H7 (cell line): ENCODE results near the gene ZBTB11. TPM values are rescaled to one million over a fixed set of nuclear protein-coding genes. Genes with fewer than 3 reads are reported as not detected.
"Not testable (repeated sequence)": the region's sequence is repeated elsewhere in the genome, so short reads cannot be mapped to it uniquely, and the experiment has no call there.

Experiments used
- DNase-seq: peaks from one replicate; pipeline ENCODE4 v3.0.0; 2012
- H3K27me3 ChIP-seq: 2 replicates; pipeline ENCODE4 v1.6.0; 2011; ENCODE audit warnings: mild to moderate bottlenecking, low read length; ENCODE audit not compliant: control insufficient read depth, insufficient read depth
- H3K36me3 ChIP-seq: replicated peaks from 2 replicates; pipeline ENCODE4 v1.5.1; 2011; ENCODE audit warnings: low read length; ENCODE audit not compliant: control insufficient read depth, insufficient read depth
- H3K4me3 ChIP-seq: 2 replicates; pipeline ENCODE4 v1.5.1; 2011; ENCODE audit warnings: low read depth, mild to moderate bottlenecking, control low read depth, low read length, moderate library complexity; ENCODE audit not compliant: insufficient read depth
- total RNA-seq: library from RNA; depleted of rRNA; stranded (reverse); fragments of >200 nt; shearing (Covaris generic); gene quantifications from 2 replicates; pipeline ENCODE4 v1.2.3, GENCODE V29; 2014

Gene ZBTB11
- total RNA-seq, 1 experiment from 2014 or later = 15.3 TPM

- H3K4me3 ChIP-seq = no peak overlapping the region
Observed at GRCh38 chr3:101702726-101703125, 25.8 kb upstream of the ZBTB11 start.

GRCh38 chr3:101701696-101702634 is 25.0 kb upstream of the ZBTB11 start:
- no peak for DNase-seq
- Histone ChIP-seq H3K36me3 (no peaks in the 10 kb centered on the region), H3K27me3 (no peaks in the 10 kb centered on the region), H3K4me3 (no peak overlapping the region)

More at GRCh38 chr3:101702726-101703125, 25.8 kb upstream of the ZBTB11 start:
- DNase-seq = no peak
- Histone ChIP-seq H3K36me3 (no peaks in the 10 kb centered on the region), H3K27me3 (no peaks in the 10 kb centered on the region)

- H3K36me3 ChIP-seq = no peaks in the 10 kb centered on the region
- H3K27me3 ChIP-seq = no peaks in the 10 kb centered on the region
- peak; percentile 21 for DNase-seq
- no peak overlapping the region for H3K4me3 ChIP-seq
Observed at GRCh38 chr3:101695779-101696372, 18.9 kb upstream of the ZBTB11 start.

- H3K36me3 ChIP-seq, DNase-seq, H3K4me3 ChIP-seq, H3K27me3 ChIP-seq: not testable (repeated sequence)
Observed at GRCh38 chr3:101694836-101695235, 17.9 kb upstream of the ZBTB11 start.

- H3K36me3 ChIP-seq, DNase-seq, H3K27me3 ChIP-seq, H3K4me3 ChIP-seq: not testable (repeated sequence)
Observed at GRCh38 chr3:101693540-101693939, 16.6 kb upstream of the ZBTB11 start.

- not testable (repeated sequence) for H3K36me3 ChIP-seq, H3K27me3 ChIP-seq, DNase-seq, H3K4me3 ChIP-seq
Observed at GRCh38 chr3:101691685-101692671, 15.0 kb upstream of the ZBTB11 start.

- Histone ChIP-seq H3K4me3 (no peak overlapping the region), H3K36me3 (peaks cover under 1% of the 10 kb centered on the region; the same call in 1 of the 2 replicates), H3K27me3 (no peaks in the 10 kb centered on the region)
- no peak for DNase-seq
Observed at GRCh38 chr3:101690972-101691371, 14.0 kb upstream of the ZBTB11 start.

- H3K36me3 ChIP-seq = peaks cover 13% of the 10 kb centered on the region
- H3K27me3 ChIP-seq = no peaks in the 10 kb centered on the region
- H3K4me3 ChIP-seq = no peak overlapping the region
- DNase-seq = no peak
Observed at GRCh38 chr3:101689286-101689685, 12.4 kb upstream of the ZBTB11 start.

GRCh38 chr3:101687142-101687931 is 10.4 kb upstream of the ZBTB11 start:
- DNase-seq = no peak
- Histone ChIP-seq H3K27me3 (no peaks in the 10 kb centered on the region), H3K4me3 (peak overlapping the region; percentile 89), H3K36me3 (peaks cover 30% of the 10 kb centered on the region)

- DNase-seq = no peak
- Histone ChIP-seq H3K36me3 (peaks cover 42% of the 10 kb centered on the region), H3K4me3 (peak overlapping the region; percentile 89), H3K27me3 (no peaks in the 10 kb centered on the region)
Observed at GRCh38 chr3:101685870-101686307, 9.0 kb upstream of the ZBTB11 start.

- peak overlapping the region; percentile 89 for H3K4me3 ChIP-seq
- peaks cover 50% of the 10 kb centered on the region for H3K36me3 ChIP-seq
- DNase-seq = no peak
- no peaks in the 10 kb centered on the region for H3K27me3 ChIP-seq
Observed at GRCh38 chr3:101685050-101685400, 8.1 kb upstream of the ZBTB11 start.

GRCh38 chr3:101680466-101680865 is 3.5 kb upstream of the ZBTB11 start:
- Histone ChIP-seq H3K4me3 (no peak overlapping the region), H3K36me3 (peaks cover 46% of the 10 kb centered on the region), H3K27me3 (no peaks in the 10 kb centered on the region)
- no peak for DNase-seq

- H3K36me3 ChIP-seq = peaks cover 33% of the 10 kb centered on the region
- DNase-seq, H3K4me3 ChIP-seq, H3K27me3 ChIP-seq: not testable (repeated sequence)
Observed at GRCh38 chr3:101678837-101679236, 1.9 kb upstream of the ZBTB11 start.
